H7 (cell line): ENCODE data around the gene GRK4. TPM values are rescaled to one million over a fixed set of nuclear protein-coding genes. Genes with fewer than 3 reads are reported as not detected.
A peak's percentile ranks its signal among the peaks of the same experiment; 100 is the strongest.

Source experiments
- DNase-seq: peaks from one replicate; pipeline ENCODE4 v3.0.0; 2012
- H3K27me3 ChIP-seq: 2 replicates; pipeline ENCODE4 v1.6.0; 2011; ENCODE audit warnings: mild to moderate bottlenecking, low read length; ENCODE audit not compliant: control insufficient read depth, insufficient read depth
- H3K36me3 ChIP-seq: replicated peaks from 2 replicates; pipeline ENCODE4 v1.5.1; 2011; ENCODE audit warnings: low read length; ENCODE audit not compliant: control insufficient read depth, insufficient read depth
- H3K4me3 ChIP-seq: 2 replicates; pipeline ENCODE4 v1.5.1; 2011; ENCODE audit warnings: low read depth, mild to moderate bottlenecking, control low read depth, low read length, moderate library complexity; ENCODE audit not compliant: insufficient read depth
- total RNA-seq: library from RNA; depleted of rRNA; stranded (reverse); fragments of >200 nt; shearing (Covaris generic); gene quantifications from 2 replicates; pipeline ENCODE4 v1.2.3, GENCODE V29; 2014

Gene GRK4
- total RNA-seq, 1 experiment from 2014 or later = 0.48 TPM

DNA sequence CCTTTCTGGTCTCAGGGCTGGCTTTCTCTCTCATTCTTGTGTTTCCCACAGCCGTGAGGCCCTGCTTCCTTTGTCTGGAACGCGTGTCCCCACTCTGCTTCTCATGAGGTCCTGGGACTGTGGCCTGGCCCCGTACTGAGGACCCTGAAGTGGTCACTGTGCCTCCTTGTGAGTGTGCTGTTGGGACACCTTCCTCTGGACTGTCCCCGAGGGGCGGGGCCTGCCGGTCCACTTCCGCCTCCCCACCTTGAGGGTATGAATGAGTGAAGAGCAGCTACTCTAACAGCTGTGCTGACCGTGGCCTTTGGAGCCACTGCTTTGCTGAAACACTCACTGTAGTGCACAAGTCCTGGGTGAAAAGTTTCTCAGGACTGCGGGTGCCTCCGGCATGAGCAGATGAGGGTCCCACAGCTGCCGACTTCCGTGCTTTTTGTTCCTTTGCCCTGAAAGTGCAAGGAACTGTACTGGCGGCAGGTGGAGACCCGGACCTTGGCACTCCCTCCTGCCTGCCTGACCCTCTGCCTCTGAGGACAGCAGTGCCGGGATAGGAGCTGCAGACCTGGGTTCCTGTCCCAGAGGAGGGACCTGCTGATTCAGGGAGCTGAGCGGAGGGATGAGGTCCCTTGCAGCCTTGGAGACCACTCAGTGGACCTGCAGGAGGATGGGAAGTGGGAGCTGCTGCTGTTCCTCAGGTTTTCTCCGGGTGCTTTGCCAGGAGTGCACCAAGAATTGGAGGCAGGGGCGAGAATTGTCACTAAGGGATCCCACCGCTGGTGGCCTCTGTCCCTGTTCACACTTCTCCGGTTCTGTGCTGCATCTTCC lies 73.0 kb downstream of the GRK4 start:
- Histone ChIP-seq H3K27me3 (no peaks in the 10 kb centered on the region), H3K4me3 (no peak overlapping the region), H3K36me3 (no peaks in the 10 kb centered on the region)
- DNase-seq = peak; percentile 51

DNA sequence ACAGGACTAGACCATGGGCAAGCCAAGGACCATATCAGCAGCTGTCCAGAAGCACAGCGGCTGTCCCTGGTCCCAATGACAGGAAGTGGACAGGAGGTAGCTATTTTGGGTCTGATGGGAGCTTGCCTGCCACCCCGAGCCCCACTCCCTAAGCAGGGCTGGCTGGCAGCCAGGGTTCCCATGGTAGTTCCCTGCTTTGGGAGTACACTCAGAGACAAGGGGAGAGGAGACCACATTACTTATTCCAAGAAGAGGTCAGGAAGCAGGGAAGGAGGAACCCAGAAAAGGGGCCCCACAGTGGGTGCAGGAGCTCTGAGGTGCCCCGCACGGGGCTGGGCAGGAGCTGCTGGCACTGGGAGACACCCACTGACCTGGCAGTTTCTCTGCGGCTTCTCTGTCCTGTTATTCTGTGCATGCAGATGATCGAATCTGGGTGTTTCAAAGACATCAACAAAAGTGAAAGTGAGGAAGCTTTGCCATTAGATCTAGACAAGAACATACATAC lies 74.6 kb downstream of the GRK4 start:
- Histone ChIP-seq H3K27me3 (no peaks in the 10 kb centered on the region), H3K36me3 (no peaks in the 10 kb centered on the region), H3K4me3 (no peak overlapping the region)
- DNase-seq = no peak

DNA sequence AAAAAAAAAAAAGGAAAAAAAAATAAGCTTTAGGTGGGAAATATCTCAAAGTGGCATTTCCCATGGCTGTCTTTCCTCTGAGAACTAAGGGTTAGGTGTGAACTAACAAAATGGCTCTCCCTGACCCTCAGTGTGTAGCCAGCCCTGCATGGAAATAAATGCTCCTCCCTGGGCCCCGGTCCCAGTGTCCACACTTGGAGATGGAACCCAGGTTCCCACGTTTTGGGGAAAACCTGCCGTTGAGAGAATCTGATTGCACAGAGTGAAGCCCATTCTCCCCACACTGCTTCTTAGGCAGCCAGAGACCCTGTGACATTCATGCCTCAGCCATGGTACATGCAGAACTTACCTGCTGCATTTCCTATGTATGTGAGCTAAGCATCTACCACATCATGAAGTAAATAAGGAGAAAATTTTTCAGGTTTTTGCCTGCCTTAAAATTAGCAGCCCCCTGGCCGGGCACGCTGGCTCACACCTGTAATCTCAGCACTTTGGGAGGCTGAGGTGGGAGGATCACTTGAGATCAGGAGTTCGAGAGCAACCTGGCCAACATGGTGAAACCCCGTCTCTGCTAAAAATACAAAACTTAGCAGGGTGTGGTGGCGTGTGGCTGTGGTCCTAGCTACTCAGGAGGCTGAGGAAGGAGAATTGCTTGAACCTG lies 76.5 kb downstream of the GRK4 start:
- no peak for DNase-seq
- H3K4me3 ChIP-seq = no peak overlapping the region
- H3K36me3 ChIP-seq = no peaks in the 10 kb centered on the region
- no peaks in the 10 kb centered on the region for H3K27me3 ChIP-seq

DNA sequence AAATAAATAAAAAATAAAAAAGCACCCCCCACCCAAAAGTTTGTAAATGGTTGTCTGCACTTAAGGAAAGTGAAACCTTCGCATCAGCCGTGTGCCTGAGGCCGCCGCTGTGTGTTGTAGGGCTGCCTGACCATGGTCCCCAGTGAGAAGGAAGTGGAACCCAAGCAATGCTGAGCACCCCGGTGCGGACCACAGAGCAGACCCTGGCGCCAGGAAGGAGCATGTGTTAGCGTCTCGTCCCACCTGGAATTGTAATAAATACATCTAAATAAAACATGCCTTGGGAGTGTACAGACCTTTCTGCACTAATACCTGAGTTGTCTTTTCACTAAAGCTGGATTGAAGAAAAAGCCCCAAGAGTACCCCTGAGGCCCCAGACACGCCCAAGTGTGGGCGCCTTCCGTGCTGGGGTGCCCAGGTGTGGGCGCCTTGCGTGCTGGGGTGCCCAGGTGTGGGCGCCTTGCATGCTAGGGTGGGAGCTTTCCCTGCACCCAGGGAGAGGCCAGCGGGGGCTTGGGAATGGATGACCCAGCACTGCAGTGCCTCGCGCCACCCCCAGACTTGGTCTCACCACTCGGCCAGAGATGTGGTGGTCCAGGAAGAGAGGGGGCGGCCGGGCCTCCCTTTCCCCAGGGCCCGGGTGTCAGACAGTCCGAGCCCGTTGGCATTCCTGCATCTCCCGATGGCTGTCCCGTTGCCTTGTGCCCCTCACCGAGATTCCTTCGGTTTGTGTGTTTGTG lies 77.3 kb downstream of the GRK4 start:
- no peaks in the 10 kb centered on the region for H3K27me3 ChIP-seq
- no peak for DNase-seq
- no peak overlapping the region for H3K4me3 ChIP-seq
- no peaks in the 10 kb centered on the region for H3K36me3 ChIP-seq

DNA sequence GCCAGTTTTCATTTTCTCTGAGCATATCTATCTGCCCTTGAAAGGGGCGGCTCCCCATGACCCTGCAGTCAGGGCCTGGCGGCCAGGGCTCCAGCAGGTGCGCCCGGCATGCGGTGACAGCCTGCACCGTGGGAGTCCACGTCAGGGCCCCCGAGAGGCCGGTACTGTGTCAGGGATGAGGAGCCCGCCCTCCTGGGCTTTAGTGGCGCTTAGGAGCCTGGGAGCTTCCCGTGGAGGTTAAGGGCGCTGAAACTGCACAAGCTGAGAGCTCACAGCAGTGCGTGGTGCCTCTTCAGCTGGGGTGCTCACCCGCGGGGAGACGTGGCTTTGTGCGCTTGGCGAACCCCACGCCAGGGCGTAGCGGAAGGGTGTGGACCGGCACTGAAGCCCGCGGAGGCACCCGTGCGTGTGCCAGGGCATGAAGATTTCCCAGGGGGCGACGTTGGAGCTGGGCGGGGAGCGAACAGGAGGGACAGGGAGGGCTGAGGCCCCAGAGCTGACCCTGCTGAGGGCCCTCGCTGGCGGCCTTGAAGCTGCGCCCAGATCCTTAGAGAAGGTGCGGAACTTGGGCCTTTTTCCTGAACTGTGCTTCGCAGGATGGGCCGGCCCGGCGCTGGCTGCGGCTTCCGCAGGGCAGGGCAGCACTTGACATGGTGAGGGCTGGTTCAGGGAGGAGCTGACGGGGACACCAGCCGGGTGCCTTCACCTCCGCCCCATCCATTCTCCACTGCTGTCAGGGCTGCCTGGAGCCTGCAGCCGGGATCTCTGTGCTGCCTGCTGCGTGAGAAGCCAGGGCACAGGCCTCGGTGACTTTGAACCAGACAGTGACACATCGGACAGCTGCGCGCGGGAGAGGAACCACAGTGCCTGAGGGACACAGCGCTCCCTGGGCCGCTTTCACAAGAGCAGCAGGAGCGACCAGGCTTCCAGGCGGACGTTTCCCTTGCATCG lies 78.1 kb downstream of the GRK4 start:
- H3K27me3 ChIP-seq = no peaks in the 10 kb centered on the region
- DNase-seq = peak; percentile 66
- H3K4me3 ChIP-seq = no peak overlapping the region
- no peaks in the 10 kb centered on the region for H3K36me3 ChIP-seq

DNA sequence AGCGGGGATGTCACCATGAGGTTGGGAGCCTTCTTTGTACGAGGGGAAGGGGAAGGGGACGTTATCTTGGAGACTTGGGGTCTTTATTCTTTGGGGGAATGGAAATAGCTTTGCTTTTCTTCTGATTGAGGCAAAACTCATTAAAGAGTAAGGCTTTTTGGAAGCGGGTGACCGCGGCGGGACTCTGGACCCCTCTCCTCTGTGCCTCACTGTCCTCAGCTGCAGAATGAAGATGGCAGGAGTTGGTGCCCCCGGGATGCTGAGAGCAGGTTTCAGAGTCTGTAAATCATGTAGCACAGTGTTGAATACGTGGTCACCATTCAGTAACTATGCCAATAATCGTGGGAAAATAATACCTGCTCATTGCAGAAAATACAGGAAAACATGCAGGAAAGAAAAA lies 78.9 kb downstream of the GRK4 start:
- H3K36me3 ChIP-seq = no peaks in the 10 kb centered on the region
- H3K27me3 ChIP-seq = no peaks in the 10 kb centered on the region
- no peak overlapping the region for H3K4me3 ChIP-seq
- no peak for DNase-seq

DNA sequence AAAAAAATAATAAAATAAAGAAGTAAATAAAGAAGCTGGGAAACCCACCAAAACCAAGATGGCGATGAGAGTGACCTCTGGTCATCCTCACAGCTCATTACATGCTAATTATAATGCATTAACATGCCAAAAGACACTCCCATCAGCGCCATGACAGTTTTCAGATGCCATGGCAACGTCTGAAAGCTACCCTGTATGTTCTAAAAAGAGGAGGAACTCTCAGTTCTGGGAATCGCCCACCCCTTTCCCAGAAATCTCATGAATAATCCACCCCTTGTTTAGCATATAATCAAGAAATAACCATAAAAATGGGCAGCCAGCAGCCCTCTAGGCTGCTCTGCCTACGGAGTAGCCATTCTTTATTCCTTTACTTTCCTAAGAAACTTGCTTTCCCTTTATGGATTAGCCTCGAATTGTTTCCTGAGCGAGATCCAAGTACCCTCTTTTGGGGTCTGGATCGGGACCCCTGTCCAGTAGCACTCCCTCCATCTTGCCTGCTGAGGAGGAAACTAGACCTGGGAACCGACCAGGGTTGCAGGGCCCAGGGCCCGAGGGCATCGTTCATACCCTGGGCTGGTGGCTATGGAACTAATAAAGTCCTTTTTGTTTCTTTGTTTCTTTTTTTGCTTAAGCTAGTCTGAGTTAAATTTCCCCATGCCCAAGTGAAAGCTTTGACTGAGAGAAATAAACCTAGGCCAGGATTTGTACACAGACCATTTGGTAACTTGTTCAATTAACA lies 80.1 kb downstream of the GRK4 start:
- DNase-seq = no peak
- Histone ChIP-seq H3K4me3 (no peak overlapping the region), H3K27me3 (no peaks in the 10 kb centered on the region), H3K36me3 (no peaks in the 10 kb centered on the region)

DNA sequence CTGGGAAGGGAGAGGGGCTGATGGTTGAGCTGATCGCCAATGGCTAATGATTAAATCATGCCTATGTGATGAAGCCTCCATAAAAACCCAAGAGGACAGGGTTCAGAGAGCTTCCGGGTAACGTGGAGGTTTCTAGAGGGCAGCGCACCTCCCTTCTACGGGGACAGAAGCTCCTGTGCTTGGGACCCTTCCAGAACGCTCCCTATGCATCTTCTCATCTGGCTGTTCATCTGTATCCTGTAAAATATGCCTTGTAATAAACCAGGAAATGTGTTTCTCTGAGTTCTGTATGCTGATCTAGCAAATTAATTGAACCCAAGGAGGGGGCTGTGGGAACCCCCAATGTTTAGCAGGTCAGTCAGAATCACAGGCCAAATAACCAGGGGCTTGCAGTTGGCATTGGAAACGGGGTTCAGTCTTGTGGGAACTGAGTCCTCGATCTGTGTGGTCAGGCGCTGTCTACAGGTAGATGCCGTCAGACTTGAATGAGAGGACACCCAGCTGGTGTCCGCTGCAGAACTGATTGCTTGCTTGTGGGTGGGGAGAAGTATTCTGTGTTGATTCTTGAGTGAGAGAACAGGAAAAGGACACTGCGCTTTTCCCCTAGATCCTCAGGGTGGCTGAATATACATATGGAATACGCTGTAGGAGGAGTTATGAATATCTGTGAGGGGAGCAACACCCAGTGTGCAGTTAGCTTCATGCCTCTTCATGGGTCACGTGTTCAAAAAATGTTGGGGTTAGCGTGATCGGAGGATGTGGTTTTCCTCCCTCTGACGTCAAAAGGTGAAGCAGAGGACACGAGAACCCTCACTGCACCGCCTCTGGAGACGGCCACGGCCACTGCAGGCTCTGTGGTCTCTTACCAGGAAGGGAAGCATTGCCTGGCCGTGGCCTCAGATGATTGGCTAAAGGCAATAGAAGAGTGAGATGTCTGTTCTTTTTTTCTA lies 81.8 kb downstream of the GRK4 start:
- Histone ChIP-seq H3K36me3 (no peaks in the 10 kb centered on the region), H3K27me3 (no peaks in the 10 kb centered on the region), H3K4me3 (no peak overlapping the region)
- DNase-seq = no peak

DNA sequence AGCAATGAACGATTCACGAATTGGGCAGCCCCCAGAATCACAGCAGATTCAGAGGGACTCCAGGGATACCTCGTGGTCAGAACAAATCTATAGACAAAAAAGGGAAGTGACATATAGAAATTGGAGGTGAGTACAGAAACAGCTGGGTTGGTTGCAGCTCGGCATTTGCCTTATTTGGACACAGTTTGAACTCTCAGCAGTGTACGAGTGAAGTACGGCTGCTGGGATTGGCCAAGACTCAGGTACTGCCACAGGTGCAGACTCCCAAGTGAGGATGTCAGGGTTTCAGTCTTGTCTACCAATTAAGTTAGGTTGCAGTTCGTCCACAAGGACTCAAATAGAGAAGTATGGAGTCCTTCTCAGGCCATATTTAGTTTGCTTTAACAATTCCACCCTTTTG lies 82.8 kb downstream of the GRK4 start:
- Histone ChIP-seq H3K36me3 (no peaks in the 10 kb centered on the region), H3K27me3 (no peaks in the 10 kb centered on the region), H3K4me3 (no peak overlapping the region)
- no peak for DNase-seq

DNA sequence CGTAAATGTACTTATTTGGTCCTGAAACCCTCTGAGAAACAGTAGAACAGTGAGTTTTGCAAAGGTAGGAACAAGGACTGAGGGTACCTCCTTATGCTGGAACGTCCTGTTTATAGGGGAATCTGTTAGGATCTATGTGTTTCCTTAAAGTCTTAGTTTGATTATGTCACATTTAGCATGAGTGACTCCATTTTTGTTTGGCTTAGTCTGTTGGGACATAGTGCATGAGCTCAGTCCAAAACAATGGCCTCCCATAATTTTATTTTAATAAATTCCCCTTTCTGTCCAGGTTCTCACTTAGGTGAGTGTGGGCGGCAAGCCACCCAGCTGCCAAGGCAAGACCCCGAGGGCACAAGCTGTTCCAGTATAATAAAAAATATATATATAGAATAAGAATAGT lies 83.3 kb downstream of the GRK4 start:
- DNase-seq = no peak
- H3K4me3 ChIP-seq = no peak overlapping the region
- H3K27me3 ChIP-seq = no peaks in the 10 kb centered on the region
- no peaks in the 10 kb centered on the region for H3K36me3 ChIP-seq

DNA sequence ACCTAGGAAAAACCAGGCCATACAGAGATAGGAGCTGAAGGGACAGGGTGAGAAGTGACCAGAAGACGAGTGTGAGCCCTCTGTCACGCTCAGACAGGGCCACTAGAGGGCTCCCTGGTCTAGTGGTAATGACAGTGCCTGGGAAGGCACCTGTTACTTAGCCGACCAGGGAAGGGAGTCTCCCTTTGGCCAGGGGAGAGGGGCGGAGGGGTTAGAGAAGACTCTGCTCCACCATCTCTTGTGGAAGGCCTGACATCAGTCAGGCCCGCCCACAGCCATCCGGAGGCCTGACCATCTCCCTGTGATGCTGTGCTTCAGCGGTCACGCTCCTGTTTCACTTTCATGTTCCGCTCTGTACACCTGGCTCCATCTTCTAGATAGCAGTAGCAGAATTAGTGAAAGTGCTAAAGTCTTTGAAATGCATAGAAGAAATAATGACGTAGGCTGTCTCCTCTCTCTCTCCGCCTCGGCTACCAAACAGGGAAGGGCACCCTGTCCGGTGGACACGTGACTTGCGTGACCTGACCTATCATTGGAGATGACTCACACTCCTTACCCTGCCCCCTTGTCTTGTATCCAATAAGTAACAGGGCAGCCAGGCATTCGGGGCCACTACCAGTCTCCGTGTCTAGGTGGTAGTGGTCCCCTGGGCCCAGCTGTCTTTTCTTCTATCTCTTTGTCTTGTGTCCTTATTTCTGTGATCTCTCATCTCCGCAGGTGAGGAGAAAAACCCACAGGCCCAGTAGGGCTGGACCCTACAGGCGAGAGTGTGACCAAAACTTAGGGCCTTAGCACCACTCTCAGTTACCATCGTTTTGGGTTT lies 84.3 kb downstream of the GRK4 start:
- no peak overlapping the region for H3K4me3 ChIP-seq
- no peaks in the 10 kb centered on the region for H3K36me3 ChIP-seq
- peak; percentile 74 for DNase-seq
- H3K27me3 ChIP-seq = no peaks in the 10 kb centered on the region
